Nephron (organoid): ENCODE measurements around the gene SINHCAF.

Experiments used
- H3K27ac Mint-ChIP-seq, 3 experiments: 2 replicates each; pipeline ENCODE4 v1.8.0; 2020; ENCODE audit warnings: mixed read lengths in 3 of 3, mild to moderate bottlenecking in 2 of 3, moderate library complexity in 1 of 3
- H3K27me3 Mint-ChIP-seq: 2 replicates; pipeline ENCODE4 v1.8.0; 2021; ENCODE audit warnings: low read depth, mild to moderate bottlenecking, moderate library complexity, mixed read lengths
- H3K36me3 Mint-ChIP-seq: 2 replicates; pipeline ENCODE4 v1.8.0; 2020; ENCODE audit warnings: low read depth, mixed read lengths
- H3K4me1 Mint-ChIP-seq: 2 replicates; pipeline ENCODE4 v1.8.0; 2020; ENCODE audit warnings: mixed read lengths
- H3K4me3 Mint-ChIP-seq, 3 experiments: 2 replicates each; pipeline ENCODE4 v1.8.0; 2020; ENCODE audit warnings: mild to moderate bottlenecking in 3 of 3, mixed read lengths in 3 of 3, moderate library complexity in 2 of 3
- H3K9me3 Mint-ChIP-seq: 2 replicates; pipeline ENCODE4 v1.8.0; 2020; ENCODE audit warnings: mixed read lengths
- CTCF ChIP-seq, 3 experiments: fragments of 200-600 bp; sonication (generic); IDR thresholded peaks; one replicate each; pipeline ENCODE4 v1.5.0; 2021; ENCODE audit warnings: antibody characterized with exemption in 3 of 3; ENCODE audit not compliant: unreplicated experiment in 3 of 3

The SINHCAF gene

GRCh38 chr12:31322801-31323207, 3.1 kb downstream of the SINHCAF start:
- no peak for TF ChIP-seq CTCF (IDR thresholded peaks at IDR 0.05; ENCODE audit: unreplicated experiment in 3 of 3)
- H3K27ac Mint-ChIP-seq = peak overlapping the region; percentile 93 to 99 (median 96)
- peaks cover 5% of the 10 kb centered on the region for H3K27me3 Mint-ChIP-seq
- H3K4me1 Mint-ChIP-seq = peaks cover 54% of the 10 kb centered on the region
- H3K36me3 Mint-ChIP-seq = no peaks in the 10 kb centered on the region
- H3K4me3 Mint-ChIP-seq = peak overlapping the region; percentile 90 to 92 (median 91)
- H3K9me3 Mint-ChIP-seq = no peaks in the 10 kb centered on the region

GRCh38 chr12:31321897-31322228, 4.1 kb downstream of the SINHCAF start:
- H3K9me3 Mint-ChIP-seq = no peaks in the 10 kb centered on the region
- H3K27me3 Mint-ChIP-seq = peaks cover 5% of the 10 kb centered on the region
- peak overlapping the region; percentile 57 to 80 (median 70) for H3K4me3 Mint-ChIP-seq
- H3K27ac Mint-ChIP-seq = peak overlapping the region; percentile 74 to 96 (median 93)
- no peaks in the 10 kb centered on the region for H3K36me3 Mint-ChIP-seq
- no peak for TF ChIP-seq CTCF (IDR thresholded peaks at IDR 0.05; ENCODE audit: unreplicated experiment in 3 of 3)
- H3K4me1 Mint-ChIP-seq = peaks cover 60% of the 10 kb centered on the region

- Mint-ChIP-seq H3K4me3 (peak overlapping the region; percentile 31 to 80 (median 70)), H3K36me3 (no peaks in the 10 kb centered on the region), H3K9me3 (no peaks in the 10 kb centered on the region), H3K27me3 (peaks cover 5% of the 10 kb centered on the region), H3K4me1 (peaks cover 60% of the 10 kb centered on the region), H3K27ac (peak overlapping the region; percentile 74 to 96 (median 93))
- no peak for TF ChIP-seq CTCF (IDR thresholded peaks at IDR 0.05; ENCODE audit: unreplicated experiment in 3 of 3)
Observed at GRCh38 chr12:31321186-31321896, 4.6 kb downstream of the SINHCAF start.

GRCh38 chr12:31318657-31319269, 7.2 kb downstream of the SINHCAF start:
- TF ChIP-seq CTCF (IDR thresholded peaks at IDR 0.05; ENCODE audit: unreplicated experiment in 3 of 3) = no peak
- Mint-ChIP-seq H3K36me3 (peaks cover 15% of the 10 kb centered on the region), H3K9me3 (no peaks in the 10 kb centered on the region), H3K27ac (peak overlapping the region; percentile 23 to 78 (median 40)), H3K4me3 (peak overlapping the region in 1 of 3 experiments; percentile 66), H3K27me3 (peaks cover 5% of the 10 kb centered on the region), H3K4me1 (peaks cover 60% of the 10 kb centered on the region)

- no peak for TF ChIP-seq CTCF (IDR thresholded peaks at IDR 0.05; ENCODE audit: unreplicated experiment in 3 of 3)
- H3K27ac Mint-ChIP-seq = peak overlapping the region; percentile 23 to 78 (median 40)
- H3K9me3 Mint-ChIP-seq = no peaks in the 10 kb centered on the region
- H3K27me3 Mint-ChIP-seq = peaks cover 2% of the 10 kb centered on the region
- peaks cover 21% of the 10 kb centered on the region for H3K36me3 Mint-ChIP-seq
- H3K4me1 Mint-ChIP-seq = peaks cover 55% of the 10 kb centered on the region
- peak overlapping the region; percentile 17 to 66 (median 38) for H3K4me3 Mint-ChIP-seq
Observed at GRCh38 chr12:31317471-31318395, 8.2 kb downstream of the SINHCAF start.
